GM12892 (cell line): ENCODE data around the gene MRGPRD.

Experiments used
- DNase-seq: peaks from one replicate; pipeline ENCODE4 v3.0.0; 2011; ENCODE audit not compliant: insufficient read length
- FAIRE-seq: peaks from 2 replicates; lab custom pipeline; 2011; peaks lifted over from hg19 to GRCh38; lab: Jason Lieb, UNC
- POLR2A ChIP-seq: IDR thresholded peaks from 2 replicates; pipeline ENCODE4 v1.6.1; 2011; ENCODE audit warnings: low read depth, low read length, control low read depth
- POLR2AphosphoS5 ChIP-seq: IDR thresholded peaks from 2 replicates; pipeline ENCODE4 v1.6.1; 2011; ENCODE audit warnings: low read depth, low read length, control low read depth
- TAF1 ChIP-seq: IDR thresholded peaks from 2 replicates; pipeline ENCODE4 v1.6.1; 2011; ENCODE audit warnings: low read depth, mild to moderate bottlenecking, control low read depth, low read length, borderline replicate concordance

MRGPRD gene

DNA sequence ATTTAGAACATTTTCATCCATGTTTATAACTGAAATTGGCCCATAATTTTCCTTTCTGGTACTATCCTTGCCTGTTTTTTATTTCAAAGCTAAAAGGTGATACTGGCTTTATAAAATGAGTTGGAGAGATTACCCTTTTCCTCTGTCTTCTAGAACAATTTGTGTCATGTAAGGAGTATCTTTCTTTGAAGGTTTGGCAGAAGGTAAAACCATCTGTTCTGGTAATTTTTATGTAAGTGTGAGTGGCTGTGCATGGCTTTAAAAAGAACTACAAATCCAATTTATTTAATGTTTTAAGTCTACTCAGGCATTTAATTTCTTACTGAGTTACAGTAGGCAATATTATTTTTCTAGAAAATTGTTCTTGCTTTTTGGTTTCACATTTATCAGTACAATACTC is 7.7 kb upstream of the MRGPRD start:
- no peak for DNase-seq
- TF ChIP-seq POLR2A, result no peak
- no peak for TF ChIP-seq TAF1
- TF ChIP-seq POLR2AphosphoS5, result no peak
- FAIRE-seq, result no peak

GRCh38 chr11:68987211-68987610 is 6.4 kb upstream of the MRGPRD start:
- FAIRE-seq (no peak), DNase-seq (no peak)
- no peak for TF ChIP-seq TAF1
- no peak for TF ChIP-seq POLR2AphosphoS5
- TF ChIP-seq POLR2A, result no peak

DNA sequence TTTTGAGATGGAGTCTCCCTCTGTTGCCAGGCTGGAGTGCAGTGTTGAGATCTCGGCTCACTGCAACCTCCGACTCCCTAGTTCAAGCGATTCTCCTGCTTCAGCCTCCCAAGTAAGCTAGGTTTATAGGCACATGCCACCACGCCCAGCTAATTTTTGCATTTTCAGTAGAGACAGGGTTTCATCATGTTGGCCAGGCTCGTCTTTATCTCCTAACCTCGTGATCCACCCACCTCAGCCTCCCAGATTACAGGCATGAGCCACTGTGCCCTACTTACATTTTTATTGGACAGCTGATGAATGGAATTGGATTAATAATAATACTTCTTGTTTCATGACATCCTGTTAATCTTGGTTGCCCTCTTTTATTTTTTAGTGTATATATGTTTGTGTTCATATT is 3.0 kb upstream of the MRGPRD start:
- DNase-seq (no peak), FAIRE-seq (no peak)
- TF ChIP-seq POLR2AphosphoS5, result no peak
- no peak for TF ChIP-seq POLR2A
- TF ChIP-seq TAF1, result no peak

- FAIRE-seq (no peak), DNase-seq (no peak)
- no peak for TF ChIP-seq POLR2AphosphoS5
- TF ChIP-seq POLR2A, result no peak
- TF ChIP-seq TAF1, result no peak
Measured at GRCh38 chr11:68982134-68982533, 1.3 kb upstream of the MRGPRD start.

DNA sequence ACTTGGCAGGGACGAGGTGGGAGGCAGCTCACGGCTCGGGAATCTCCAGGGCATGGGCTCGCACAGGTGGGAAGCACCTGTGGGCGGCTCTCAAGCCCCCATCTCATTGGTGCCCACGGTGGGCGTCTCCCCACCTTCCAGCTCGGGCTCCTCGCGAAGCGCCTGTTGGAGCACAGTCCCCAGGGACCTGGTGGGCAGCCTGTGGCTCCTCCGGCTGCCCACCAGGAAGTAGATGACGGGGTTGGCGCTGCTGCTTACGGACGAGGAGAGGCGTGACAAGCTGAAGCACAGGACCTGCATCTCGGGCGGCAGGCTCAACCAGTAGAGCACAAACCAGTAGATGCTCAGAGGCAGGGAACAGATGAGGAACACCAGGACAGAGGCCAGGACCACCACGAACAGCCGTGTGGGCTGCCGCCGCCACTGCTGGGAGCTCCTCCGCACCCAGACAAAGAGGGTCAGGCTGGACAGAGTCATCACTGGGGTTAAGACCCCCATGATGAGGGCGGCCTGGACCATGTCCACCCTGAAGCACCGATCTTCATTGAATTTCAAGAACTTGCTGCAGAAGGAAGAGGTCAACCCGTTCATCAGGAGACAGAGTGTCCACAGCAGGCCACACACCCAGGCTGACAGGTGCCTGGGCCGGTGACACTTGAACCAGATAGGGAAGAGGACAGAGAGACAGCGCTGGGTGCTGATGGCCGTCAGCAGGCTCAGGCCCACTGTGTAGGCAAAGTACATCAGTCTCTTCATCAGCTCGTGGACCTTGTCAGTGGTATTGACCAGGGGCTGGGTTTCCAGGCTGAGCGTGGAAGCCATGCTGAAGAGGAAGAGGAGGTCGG is 633 bp downstream of the MRGPRD start:
- no peak for TF ChIP-seq TAF1
- FAIRE-seq, result no peak

GRCh38 chr11:68978931-68979594 is 1.7 kb downstream of the MRGPRD start:
- no peak for FAIRE-seq
- DNase-seq, result no peak
- TF ChIP-seq POLR2A, result no peak
- no peak for TF ChIP-seq POLR2AphosphoS5
- TF ChIP-seq TAF1, result no peak

More for the DNA sequence above, 633 bp downstream of the MRGPRD start:
- DNase-seq, result no peak

DNA sequence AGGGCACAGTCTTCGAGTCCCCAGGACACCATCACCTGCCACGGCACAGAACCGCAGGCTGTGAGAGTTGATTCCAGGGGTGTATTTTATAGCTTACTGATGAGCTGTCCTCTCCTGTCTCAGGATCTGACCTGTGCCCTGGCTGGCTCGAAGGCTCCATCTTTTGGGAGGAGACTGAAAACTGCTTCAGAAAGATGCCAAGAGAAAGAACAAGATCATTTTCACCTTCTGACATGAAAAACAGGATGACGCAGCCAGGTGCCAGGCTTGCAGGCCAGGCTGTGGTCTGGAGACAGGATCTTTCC is 2.2 kb downstream of the MRGPRD start:
- FAIRE-seq (no peak), DNase-seq (no peak)
- TF ChIP-seq TAF1 (no peak), POLR2A (no peak), POLR2AphosphoS5 (no peak)

- FAIRE-seq, result no peak
- no peak for TF ChIP-seq TAF1
- no peak for TF ChIP-seq POLR2A
- no peak for TF ChIP-seq POLR2AphosphoS5
- DNase-seq, result no peak
Measured at GRCh38 chr11:68977781-68978625, 2.8 kb downstream of the MRGPRD start.

- no peak for FAIRE-seq
- no peak for DNase-seq
- TF ChIP-seq POLR2AphosphoS5 (no peak), POLR2A (no peak), TAF1 (no peak)
Measured at GRCh38 chr11:68976563-68976962, 4.2 kb downstream of the MRGPRD start.

GRCh38 chr11:68976095-68976494 is 4.7 kb downstream of the MRGPRD start:
- DNase-seq (no peak), FAIRE-seq (no peak)
- TF ChIP-seq POLR2A, result no peak
- TF ChIP-seq POLR2AphosphoS5, result no peak
- TF ChIP-seq TAF1, result no peak
